MM.1S (cell line): Measurements from ENCODE around the gene SYTL4.

Experiments
- DNase-seq: peaks from one replicate; pipeline ENCODE4 v3.0.0-alpha.2; 2015
- H2AFZ ChIP-seq: fragments of 300-600 bp; sonication (generic); 2 replicates; pipeline ENCODE4 v1.6.0; 2016; ENCODE audit warnings: antibody characterized with exemption, low read length
- H3F3A ChIP-seq: fragments of 300-600 bp; sonication (generic); 2 replicates; pipeline ENCODE4 v1.6.1; 2016; ENCODE audit warnings: mild to moderate bottlenecking, antibody characterized with exemption, low read length, moderate library complexity, mixed read lengths; ENCODE audit not compliant: insufficient read depth
- H3K27ac ChIP-seq: fragments of 300-600 bp; sonication (generic); 2 replicates; pipeline ENCODE4 v1.5.1; 2016; ENCODE audit warnings: mild to moderate bottlenecking, low read length
- H3K27me3 ChIP-seq: fragments of 300-600 bp; sonication (generic); replicated peaks from 2 replicates; pipeline ENCODE4 v1.6.0; 2016; ENCODE audit warnings: low read length; ENCODE audit not compliant: insufficient read depth
- H3K36me3 ChIP-seq: fragments of 300-600 bp; sonication (generic); replicated peaks from 2 replicates; pipeline ENCODE4 v1.6.1; 2016; ENCODE audit warnings: mild to moderate bottlenecking, low read length, mixed read lengths; ENCODE audit not compliant: insufficient read depth
- H3K4me1 ChIP-seq: fragments of 300-600 bp; sonication (generic); 2 replicates; pipeline ENCODE4 v1.6.1; 2016; ENCODE audit warnings: low read length, mixed read lengths
- H3K4me2 ChIP-seq: fragments of 300-600 bp; sonication (generic); 2 replicates; pipeline ENCODE4 v1.6.0; 2016; ENCODE audit warnings: low read depth, low read length
- H3K4me3 ChIP-seq: fragments of 300-600 bp; sonication (generic); 2 replicates; pipeline ENCODE4 v1.5.1; 2016; ENCODE audit warnings: low read length, mixed read lengths
- H3K79me2 ChIP-seq: fragments of 300-600 bp; sonication (generic); 2 replicates; pipeline ENCODE4 v1.6.1; 2016; ENCODE audit warnings: mixed run types, low read length, mixed read lengths
- H3K9ac ChIP-seq: fragments of 300-600 bp; sonication (generic); 2 replicates; pipeline ENCODE4 v1.6.1; 2016; ENCODE audit warnings: low read length, mixed read lengths
- H3K9me2 ChIP-seq: fragments of 300-600 bp; sonication (generic); replicated peaks from 2 replicates; pipeline ENCODE4 v1.6.1; 2016; ENCODE audit warnings: mild to moderate bottlenecking, low read length, mixed read lengths; ENCODE audit not compliant: insufficient read depth
- H3K9me3 ChIP-seq: fragments of 300-600 bp; sonication (generic); replicated peaks from 2 replicates; pipeline ENCODE4 v1.6.1; 2016; ENCODE audit warnings: mild to moderate bottlenecking, low read length, mixed read lengths; ENCODE audit not compliant: insufficient read depth
- H4K20me1 ChIP-seq: fragments of 300-600 bp; sonication (generic); 2 replicates; pipeline ENCODE4 v1.6.1; 2016; ENCODE audit warnings: mild to moderate bottlenecking, low read length, moderate library complexity, mixed read lengths; ENCODE audit not compliant: insufficient read depth
- CTCF ChIP-seq: fragments of 300-600 bp; sonication (generic); IDR thresholded peaks from 2 replicates; pipeline ENCODE4 v1.5.1; 2016; ENCODE audit warnings: antibody characterized with exemption, low read length, mixed read lengths
- EZH2 ChIP-seq: fragments of 300-600 bp; sonication (generic); optimal IDR thresholded peaks from 2 replicates; pipeline ENCODE3; 2017; ENCODE audit warnings: low read depth, mild to moderate bottlenecking, antibody characterized with exemption, low read length, mixed read lengths
- EZH2phosphoT487 ChIP-seq: fragments of 300-600 bp; sonication (generic); IDR thresholded peaks from 2 replicates; pipeline ENCODE4 v1.6.1; 2018; ENCODE audit warnings: antibody characterized with exemption, low read length

SYTL4 gene

DNA sequence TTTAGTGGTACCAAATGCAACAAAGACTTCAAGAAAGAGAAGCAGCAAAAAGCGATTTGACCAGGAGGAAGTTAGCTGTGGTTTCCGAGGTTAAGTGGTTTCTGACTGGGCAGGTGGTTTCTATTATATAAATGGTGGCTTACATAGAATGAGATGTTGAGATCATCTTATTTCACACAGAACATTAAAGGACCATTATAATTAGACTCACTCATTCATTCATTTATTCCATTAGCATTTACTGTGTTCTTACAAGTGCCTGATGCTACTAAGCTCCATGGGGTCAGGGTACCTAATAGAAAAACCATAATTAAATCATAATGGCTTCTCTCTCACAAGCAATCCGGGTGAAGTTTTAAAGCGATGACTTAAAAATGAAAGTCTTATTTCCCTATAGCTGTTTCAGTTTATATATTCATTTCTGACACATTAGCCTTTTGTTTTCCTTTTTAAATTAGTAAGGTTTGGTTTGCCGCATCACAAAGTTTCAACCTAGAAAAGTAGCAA lies 105.9 kb downstream of the SYTL4 start:
- H3K4me3 ChIP-seq, result 0 out of 2 replicates have a peak overlapping the region, but pooled peaks have one; percentile 7
- peaks cover 3% of the 10 kb centered on the region; the same call in 1 of the 2 replicates for H4K20me1 ChIP-seq
- no peak overlapping the region for H2AFZ ChIP-seq
- peak overlapping the region; percentile 56; the same call in 1 of the 2 replicates for H3K4me2 ChIP-seq
- no peaks in the 10 kb centered on the region for H3K79me2 ChIP-seq
- H3F3A ChIP-seq, result peaks cover 10% of the 10 kb centered on the region; the same call in 1 of the 2 replicates
- H3K9me3 ChIP-seq, result no peaks in the 10 kb centered on the region
- no peaks in the 10 kb centered on the region for H3K36me3 ChIP-seq
- no peaks in the 10 kb centered on the region for H3K9me2 ChIP-seq
- DNase-seq, result peak; percentile 82
- H3K27ac ChIP-seq, result no peak overlapping the region
- no peak overlapping the region for H3K9ac ChIP-seq
- TF ChIP-seq EZH2, result no peak
- TF ChIP-seq CTCF, result no peak
- no peak for TF ChIP-seq EZH2phosphoT487
- peaks cover 7% of the 10 kb centered on the region for H3K4me1 ChIP-seq
- peaks cover 85% of the 10 kb centered on the region for H3K27me3 ChIP-seq
